ENCODE measurements around the gene APOLD1. TPM values are rescaled to one million over a fixed set of nuclear protein-coding genes. Genes with fewer than 3 reads are reported as not detected.

The APOLD1 gene
- total RNA-seq, 2 donors from 2014 or later: 10.1 to 23.4 TPM

GRCh38 chr12:12821975-12822374 is 36.5 kb downstream of the APOLD1 start:
- H3K27ac ChIP-seq: no peak overlapping the region
- ATAC-seq (no peak), DNase-seq (no peak)
- 86 to 87% methylated on average over 6 of the region's 6 CpGs for WGBS, 2 donors
- H3K4me1 ChIP-seq: peaks cover 12% of the 10 kb centered on the region
- peaks cover 15 to 39% of the 10 kb centered on the region in 2 donors for H3K36me3 ChIP-seq (replicated peaks in 1 of 2; ENCODE audit: insufficient read depth in 1 of 2, low read depth in 2 of 2)
- no peak overlapping the region for H3K4me3 ChIP-seq
- H3K27me3 ChIP-seq: no peaks in the 10 kb centered on the region
- TF ChIP-seq CTCF (IDR thresholded peaks at IDR 0.05) (no peak), POLR2A (IDR thresholded peaks at IDR 0.05) (no peak)
- intact Hi-C loops (cut with DNase I): no loop called here
- H3K9me3 ChIP-seq: no peaks in the 10 kb centered on the region

- intact Hi-C loops (cut with DNase I): no loop called here
- no peak overlapping the region for H3K27ac ChIP-seq
Measured at GRCh38 chr12:12822886-12823285, 37.4 kb downstream of the APOLD1 start.

GRCh38 chr12:12823300-12823699 is 37.8 kb downstream of the APOLD1 start:
- H3K36me3 ChIP-seq (replicated peaks in 1 of 2; ENCODE audit: insufficient read depth in 1 of 2, low read depth in 2 of 2): peaks cover 15 to 45% of the 10 kb centered on the region in 2 donors
- peaks cover 12% of the 10 kb centered on the region for H3K4me1 ChIP-seq
- no peak for TF ChIP-seq POLR2A (IDR thresholded peaks at IDR 0.05)
- TF ChIP-seq CTCF (IDR thresholded peaks at IDR 0.05): no peak
- 42 to 46% methylated on average over 2 of the region's 2 CpGs for WGBS, 2 donors
- no peaks in the 10 kb centered on the region for H3K27me3 ChIP-seq
- ATAC-seq (no peak), DNase-seq (no peak)
- intact Hi-C loops (cut with DNase I): no loop called here
- no peak overlapping the region for H3K27ac ChIP-seq
- H3K9me3 ChIP-seq: no peaks in the 10 kb centered on the region
- no peak overlapping the region for H3K4me3 ChIP-seq

More at GRCh38 chr12:12822886-12823285, 37.4 kb downstream of the APOLD1 start:
- WGBS, 2 donors: 91 to 93% methylated on average over 4 of the region's 4 CpGs
- no peak for TF ChIP-seq CTCF (IDR thresholded peaks at IDR 0.05)
- TF ChIP-seq POLR2A (IDR thresholded peaks at IDR 0.05): no peak
- Histone ChIP-seq H3K4me3 (no peak overlapping the region), H3K9me3 (no peaks in the 10 kb centered on the region), H3K27me3 (no peaks in the 10 kb centered on the region), H3K36me3 (replicated peaks in 1 of 2; ENCODE audit: insufficient read depth in 1 of 2, low read depth in 2 of 2) (peaks cover 15 to 44% of the 10 kb centered on the region in 2 donors), H3K4me1 (peaks cover 12% of the 10 kb centered on the region)
- ATAC-seq (no peak), DNase-seq (no peak)

GRCh38 chr12:12823811-12824210 is 38.4 kb downstream of the APOLD1 start:
- H3K4me1 ChIP-seq: peaks cover 11% of the 10 kb centered on the region
- ATAC-seq (no peak), DNase-seq (no peak)
- WGBS, 2 donors: 96 to 97% methylated on average over 5 of the region's 5 CpGs
- no peak overlapping the region for H3K4me3 ChIP-seq
- no peak for TF ChIP-seq CTCF (IDR thresholded peaks at IDR 0.05)
- no peak for TF ChIP-seq POLR2A (IDR thresholded peaks at IDR 0.05)
- peaks cover 15 to 48% of the 10 kb centered on the region in 2 donors for H3K36me3 ChIP-seq (replicated peaks in 1 of 2; ENCODE audit: insufficient read depth in 1 of 2, low read depth in 2 of 2)
- no peaks in the 10 kb centered on the region for H3K27me3 ChIP-seq
- H3K9me3 ChIP-seq: no peaks in the 10 kb centered on the region
- intact Hi-C loops (cut with DNase I): no loop called here
- H3K27ac ChIP-seq: no peak overlapping the region

GRCh38 chr12:12835378-12836146 is 50.1 kb downstream of the APOLD1 start:
- Histone ChIP-seq H3K4me1 (no peaks in the 10 kb centered on the region), H3K27ac (no peak overlapping the region), H3K4me3 (no peak overlapping the region), H3K36me3 (replicated peaks in 1 of 2; ENCODE audit: insufficient read depth in 1 of 2, low read depth in 2 of 2) (peaks cover 0 to 3% of the 10 kb centered on the region in 2 donors), H3K9me3 (no peaks in the 10 kb centered on the region), H3K27me3 (no peaks in the 10 kb centered on the region)
- TF ChIP-seq CTCF (IDR thresholded peaks at IDR 0.05) (no peak), POLR2A (IDR thresholded peaks at IDR 0.05) (no peak)
- DNase-seq (no peak), ATAC-seq (no peak)
- intact Hi-C loops (cut with DNase I): no loop called here
- WGBS, 2 donors: 88 to 89% methylated on average over 7 of the region's 7 CpGs
